Measurements from ENCODE around the gene ARHGAP24.

GRCh38 chr4:85632981-85633380 lies 158.0 kb downstream of the ARHGAP24 start:
- TF ChIP-seq CTCF (IDR thresholded peaks at IDR 0.05) (no peak), POLR2A (IDR thresholded peaks at IDR 0.05; ENCODE audit: low read length) (no peak), CHD2 (IDR thresholded peaks at IDR 0.05; ENCODE audit: low read length, partially characterized antibody) (no peak), CHD4 (IDR thresholded peaks at IDR 0.05; ENCODE audit: borderline replicate concordance) (no peak), ELK1 (IDR thresholded peaks at IDR 0.05; ENCODE audit: low read depth, low read length) (no peak), BHLHE40 (IDR thresholded peaks at IDR 0.05; ENCODE audit: low read depth, low read length) (no peak), POLR2AphosphoS2 (conservative IDR thresholded peaks at IDR 0.05; ENCODE audit: low read length) (no peak)

All from A549 (cell line).